Right ventricle myocardium inferior (tissue), 1 donor: Measurements from ENCODE around the gene KCTD2. TPM values are rescaled to one million over a fixed set of nuclear protein-coding genes. Genes with fewer than 3 reads are reported as not detected.
"Not testable (repeated sequence)": the region's sequence is repeated elsewhere in the genome, so short reads cannot be mapped to it uniquely, and the experiment has no call there.

ENCODE experiments used
- ATAC-seq: fragments of 200-7000 bp; cut with Tn5 transposase; one replicate; pipeline ENCODE4 v1.9.1; 2020; ENCODE audit warnings: mild to moderate bottlenecking, moderate library complexity
- DNase-seq: peaks from one replicate; pipeline ENCODE4 v3.0.0; 2021; ENCODE audit errors: missing footprints
- intact Hi-C: fragments of 100-400 bp; cut with DNase I; formaldehyde crosslinking; loops from one replicate; pipeline ENCODE4 v1.11.0; 2022
- total RNA-seq: library from RNA; stranded (reverse); fragmentation: NEBNext Ultra II Directional; extraction: Animal tissue kit (Norgen Biotek cat#: 25700); gene quantifications from one replicate; pipeline ENCODE4 v1.2.1, GENCODE V29; 2021
- donor health status: DM: no; HTN: yes; CAD: no; lungs with severe emphysema.

The KCTD2 gene
- total RNA-seq, 1 donor from 2014 or later, result 26.7 TPM

DNA sequence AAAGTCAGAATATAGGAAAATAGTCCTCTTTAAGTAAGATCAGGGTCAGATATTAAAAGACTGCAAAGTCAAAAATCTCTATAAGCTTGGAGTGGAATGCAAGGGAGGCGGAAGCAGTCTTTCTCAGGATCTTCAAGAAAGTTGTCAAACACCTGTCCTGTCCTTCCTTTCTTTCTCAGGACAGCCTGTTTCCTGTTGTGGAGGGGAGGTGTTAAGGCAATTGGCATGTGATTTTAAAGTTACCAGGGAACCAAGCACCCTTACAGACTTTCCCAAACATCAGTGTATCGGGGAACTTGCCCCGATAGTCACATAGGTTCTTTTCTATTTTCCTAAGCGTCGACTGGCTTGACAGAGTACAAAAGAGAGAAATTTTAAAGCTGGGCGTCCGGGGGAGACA, 2.3 kb upstream of the KCTD2 start:
- intact Hi-C loops, result loop anchor here (5.0 to 10.0 kb wide), 2 partner anchors 57 to 160 kb away; partner anchors contain the start of genes CDR2L and NUP85
- ATAC-seq, result no peak
- DNase-seq, result no peak

DNA sequence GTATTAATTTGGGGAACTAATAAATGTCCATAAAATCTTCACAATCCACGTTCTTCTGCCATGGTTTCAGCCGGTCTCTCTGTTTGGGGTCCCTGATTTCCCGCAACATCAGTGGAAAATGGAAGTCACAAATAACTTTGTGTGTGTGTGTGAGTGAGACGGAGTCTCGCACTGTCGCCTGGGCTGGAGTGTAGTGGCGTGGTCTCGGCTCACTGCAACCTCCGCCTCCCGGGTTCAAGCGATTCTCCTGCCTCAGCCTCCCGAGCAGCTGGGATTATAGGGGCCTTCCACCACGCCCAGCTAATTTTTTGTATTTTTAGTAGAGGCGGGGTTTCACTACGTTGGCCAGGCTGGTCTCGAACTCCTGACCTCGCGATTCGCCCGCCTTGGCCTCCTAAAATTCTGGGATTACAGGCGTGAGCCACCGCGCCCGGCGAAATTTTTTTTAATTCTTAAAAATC, 1.0 kb upstream of the KCTD2 start:
- intact Hi-C loops, result loop anchor here (5.0 to 10.0 kb wide), 2 partner anchors 59 to 159 kb away; partner anchors contain the start of genes CDR2L and NUP85
- not testable (repeated sequence) for DNase-seq, ATAC-seq

DNA sequence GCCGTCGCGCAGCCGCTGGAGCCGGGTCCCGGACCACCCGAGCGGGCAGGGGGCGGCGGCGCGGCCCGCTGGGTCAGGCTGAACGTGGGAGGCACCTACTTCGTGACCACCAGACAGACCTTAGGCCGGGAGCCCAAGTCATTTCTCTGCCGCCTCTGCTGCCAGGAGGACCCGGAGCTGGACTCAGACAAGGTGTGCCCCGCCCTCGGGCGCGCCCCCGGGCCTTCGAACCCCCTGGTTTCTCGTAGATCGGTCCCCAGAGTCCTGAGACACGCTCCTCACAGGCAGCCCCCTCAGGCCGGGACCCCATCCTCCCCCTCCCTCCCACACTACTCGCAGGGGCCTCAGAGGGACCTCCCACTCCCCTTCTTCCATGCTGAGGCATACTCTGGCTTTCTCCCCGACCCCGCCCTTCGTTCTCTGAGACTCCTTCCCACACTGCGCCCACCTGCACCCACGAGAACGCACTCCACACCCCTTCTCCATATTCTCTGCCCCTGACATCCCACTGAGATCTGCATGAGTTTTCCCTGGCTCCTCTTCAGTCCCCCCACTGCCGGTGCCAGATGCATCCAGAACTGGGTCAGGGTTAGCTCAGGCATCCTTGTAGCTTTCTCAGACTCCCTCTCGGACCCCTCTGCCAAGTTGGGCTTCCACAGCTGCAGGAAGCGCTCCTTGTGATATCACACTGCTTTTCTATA, 523 bp downstream of the KCTD2 start:
- intact Hi-C loops, result loop anchor here (5.0 to 10.0 kb wide), 2 partner anchors 60 to 157 kb away; partner anchors contain the start of genes CDR2L and NUP85
- no peak for ATAC-seq
- no peak for DNase-seq

DNA sequence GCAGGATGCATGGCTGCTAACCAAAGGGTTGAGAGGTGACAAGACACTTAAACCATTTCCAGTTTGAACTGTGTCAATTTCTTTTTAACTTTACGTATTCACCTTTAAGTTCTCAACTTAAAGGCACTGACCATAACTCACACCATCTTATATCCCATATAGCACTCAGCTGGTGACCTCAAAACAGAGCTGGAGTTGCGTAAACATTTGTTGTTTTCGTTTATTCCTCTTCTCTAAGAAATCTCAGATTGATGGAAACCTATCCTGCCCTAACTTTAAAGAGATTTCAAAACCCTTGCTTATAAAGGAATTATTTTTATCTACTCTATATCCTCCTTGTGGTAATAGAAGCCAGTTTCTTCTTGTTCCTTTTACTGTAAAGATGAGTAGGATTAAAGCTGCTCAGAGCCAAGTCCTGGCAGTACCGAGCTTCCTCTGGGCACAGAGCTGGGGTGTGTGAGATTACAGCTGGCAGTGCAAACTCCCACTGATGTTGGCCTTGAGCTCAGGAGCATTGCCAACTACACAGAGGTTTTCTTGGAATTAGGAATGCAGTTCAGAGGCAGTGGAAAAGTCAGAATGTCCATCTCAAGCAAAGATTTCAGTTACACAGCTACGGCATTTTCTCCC, 1.3 kb downstream of the KCTD2 start:
- intact Hi-C loops, result loop anchor here (5.0 to 10.0 kb wide), 2 partner anchors 61 to 156 kb away; partner anchors contain the start of genes CDR2L and NUP85
- DNase-seq (no peak), ATAC-seq (no peak)

DNA sequence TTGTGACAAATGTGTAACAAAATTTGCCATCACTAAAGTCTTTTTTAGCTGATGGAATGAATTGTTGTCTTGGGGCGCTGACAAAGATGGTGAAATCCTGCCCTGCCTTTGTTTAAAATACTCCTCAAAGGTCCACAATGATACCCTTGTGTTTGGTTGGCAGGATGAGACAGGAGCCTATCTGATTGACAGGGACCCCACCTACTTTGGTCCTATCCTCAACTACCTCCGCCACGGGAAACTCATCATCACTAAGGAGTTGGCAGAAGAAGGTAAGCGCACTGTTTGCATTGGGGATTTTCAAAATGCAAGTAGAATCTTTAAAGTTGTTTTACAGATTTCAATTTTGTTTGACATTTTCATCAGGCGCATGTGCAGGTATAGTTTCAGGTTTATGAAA, 2.0 kb downstream of the KCTD2 start:
- DNase-seq, result no peak
- no peak for ATAC-seq
- intact Hi-C loops, result loop anchor here (5.0 to 10.0 kb wide), 2 partner anchors 62 to 156 kb away; partner anchors contain the start of genes CDR2L and NUP85

DNA sequence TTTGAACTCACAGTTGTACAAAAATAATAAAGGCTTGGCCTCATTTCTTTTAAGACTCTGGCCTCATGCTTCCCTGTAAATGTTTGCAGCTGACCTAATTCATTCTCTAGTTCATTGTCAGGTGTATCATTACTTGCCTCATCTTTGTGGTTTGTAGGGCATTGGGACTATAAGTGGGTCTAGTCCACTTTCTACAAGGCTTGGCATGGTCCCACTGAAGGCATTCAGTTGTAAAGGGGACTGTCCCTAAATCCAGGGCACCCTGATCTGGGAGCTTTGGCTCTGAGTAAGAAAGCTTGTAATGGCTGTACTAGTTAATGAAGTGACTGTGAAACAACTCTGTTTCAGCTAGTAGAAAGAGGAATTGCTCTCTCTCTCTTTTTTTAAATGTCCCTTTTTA, 2.7 kb downstream of the KCTD2 start:
- DNase-seq (no peak), ATAC-seq (no peak)
- intact Hi-C loops, result loop anchor here (5.0 to 10.0 kb wide), 2 partner anchors 62 to 155 kb away; partner anchors contain the start of genes CDR2L and NUP85

DNA sequence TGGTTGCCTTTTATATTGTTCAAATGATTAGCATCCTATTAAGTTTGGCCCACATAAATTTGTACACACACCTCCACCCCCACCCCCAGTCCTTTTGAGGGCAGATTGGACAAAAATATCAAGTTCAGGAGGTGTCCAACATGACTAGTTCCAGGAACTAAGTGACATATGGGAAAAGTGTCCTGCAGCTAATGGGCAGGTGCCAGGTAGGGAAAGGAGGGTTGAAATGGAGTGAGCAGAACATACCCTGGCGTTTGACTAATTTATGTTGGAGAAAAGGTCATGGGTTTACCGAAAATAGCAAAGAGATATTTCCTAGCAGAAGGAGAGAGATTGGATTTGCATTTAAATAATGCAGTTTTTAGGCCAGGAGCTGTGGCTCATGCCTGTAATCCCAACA, 4.9 kb downstream of the KCTD2 start:
- DNase-seq (no peak), ATAC-seq (no peak)
- intact Hi-C loops, result no loop called here

DNA sequence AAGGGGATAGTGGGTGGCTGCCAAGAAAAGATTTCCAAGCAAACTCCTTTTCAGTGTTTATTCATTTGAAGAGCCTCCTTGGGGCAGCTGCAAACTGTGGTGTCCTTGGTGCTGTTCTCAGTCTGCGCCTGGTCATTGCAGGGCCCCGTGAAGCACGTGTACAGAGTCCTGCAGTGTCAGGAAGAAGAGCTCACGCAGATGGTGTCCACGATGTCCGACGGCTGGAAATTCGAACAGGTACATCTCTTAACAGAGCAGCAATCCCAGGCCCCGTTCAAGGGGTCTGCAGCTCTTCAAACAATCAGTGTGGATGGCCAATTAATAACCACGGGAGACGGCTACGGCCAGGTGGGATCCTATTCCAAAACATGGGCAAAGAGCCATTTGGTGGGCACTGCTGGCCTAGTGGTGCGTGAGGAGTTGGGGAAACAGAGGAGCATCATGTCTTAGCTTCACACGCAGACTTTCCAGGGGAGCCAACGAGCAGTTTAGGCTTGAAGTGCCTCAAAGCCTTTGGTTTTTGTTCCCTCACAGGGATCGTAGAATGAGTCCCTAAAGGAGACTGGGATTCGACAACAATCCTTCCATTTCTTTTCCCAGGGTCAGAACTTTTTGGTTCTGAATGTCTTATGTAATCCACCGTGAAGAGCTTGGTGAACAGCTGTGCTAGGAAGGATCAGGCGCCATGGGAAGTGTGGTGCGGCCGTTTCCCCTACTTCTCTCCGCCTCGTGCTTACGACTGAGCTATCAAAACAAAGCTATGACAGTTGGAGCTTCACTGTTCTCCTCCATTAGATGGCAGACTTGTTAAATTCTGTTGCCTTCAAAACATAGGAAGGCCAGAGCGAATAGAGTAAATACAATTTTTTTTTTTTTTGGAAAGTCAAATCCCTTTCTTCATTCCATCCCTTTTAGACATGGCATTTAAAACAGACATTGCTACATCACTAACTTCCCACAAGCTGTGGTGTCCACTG, 12.6 kb downstream of the KCTD2 start:
- intact Hi-C loops, result no loop called here
- DNase-seq (no peak), ATAC-seq (peak; percentile 83)

DNA sequence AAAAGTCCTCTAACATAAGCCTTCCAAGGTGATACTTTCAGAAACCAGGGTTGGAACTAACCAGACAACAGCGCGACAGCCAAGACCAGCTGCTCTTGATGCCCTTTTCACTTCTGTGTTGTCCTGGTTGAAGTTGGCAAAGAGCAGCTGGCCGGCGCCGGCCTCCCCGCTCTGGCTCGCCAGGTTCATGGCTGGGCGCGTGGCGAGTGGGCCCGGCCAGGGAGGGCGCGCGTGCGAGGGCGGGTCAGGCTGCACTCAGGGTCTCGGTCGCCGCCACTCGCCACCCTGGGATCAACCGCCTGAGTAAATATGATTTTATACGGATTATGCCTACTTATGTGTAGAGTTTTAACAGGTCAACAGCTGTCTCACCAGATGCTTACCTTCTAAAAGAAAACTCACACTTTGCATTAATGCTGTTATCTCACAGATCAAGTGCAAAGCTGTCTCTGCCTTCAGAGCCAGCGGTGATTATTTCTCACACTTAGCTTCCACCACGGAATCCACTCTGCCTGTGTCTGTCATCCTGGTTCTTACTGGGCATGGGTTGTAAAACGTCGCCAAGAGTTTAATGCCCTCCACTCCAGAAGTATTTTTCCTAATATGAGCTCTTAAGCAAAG, 13.5 kb downstream of the KCTD2 start:
- DNase-seq, result no peak
- peak; percentile 61 for ATAC-seq
- intact Hi-C loops, result no loop called here

DNA sequence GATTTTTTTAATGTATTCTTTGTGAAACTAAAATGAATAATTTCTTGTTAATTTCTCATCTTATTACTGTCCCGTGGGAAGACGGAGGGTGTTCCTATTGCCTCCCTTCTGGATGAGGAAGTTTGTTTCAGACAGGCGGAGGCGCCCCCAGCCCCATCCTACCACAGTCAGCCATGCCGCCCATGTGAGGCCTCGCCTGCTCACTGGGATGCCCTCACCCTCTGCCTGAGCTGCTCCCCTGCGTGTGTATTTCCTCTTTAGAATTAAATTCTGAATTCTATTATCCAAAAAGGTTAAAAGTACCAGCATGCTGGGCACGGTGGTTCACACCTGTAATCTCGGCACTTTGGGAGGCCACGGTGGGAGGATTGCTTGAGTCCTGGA, 14.0 kb downstream of the KCTD2 start:
- no peak for ATAC-seq
- intact Hi-C loops, result no loop called here
- no peak for DNase-seq

DNA sequence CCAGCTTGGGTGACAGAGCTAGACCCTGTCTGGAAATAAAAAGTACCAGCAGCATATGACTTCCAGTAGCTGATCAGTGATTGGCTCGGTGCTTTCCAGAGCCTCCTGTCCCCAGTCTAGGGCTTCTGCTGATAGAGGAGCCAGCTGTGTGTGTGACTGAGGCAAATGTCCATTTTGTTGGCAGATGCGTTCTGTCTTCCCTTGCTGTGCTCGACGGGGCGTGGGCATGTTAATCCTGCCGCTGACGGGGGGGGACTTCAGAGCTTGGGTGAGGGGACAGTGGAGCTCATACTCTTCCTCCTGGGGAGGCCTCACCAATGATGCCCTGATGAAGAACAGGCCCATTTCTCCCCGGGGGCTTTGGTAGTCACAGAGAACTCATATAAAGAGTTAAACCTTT, 14.6 kb downstream of the KCTD2 start:
- intact Hi-C loops, result no loop called here
- ATAC-seq (no peak), DNase-seq (no peak)

DNA sequence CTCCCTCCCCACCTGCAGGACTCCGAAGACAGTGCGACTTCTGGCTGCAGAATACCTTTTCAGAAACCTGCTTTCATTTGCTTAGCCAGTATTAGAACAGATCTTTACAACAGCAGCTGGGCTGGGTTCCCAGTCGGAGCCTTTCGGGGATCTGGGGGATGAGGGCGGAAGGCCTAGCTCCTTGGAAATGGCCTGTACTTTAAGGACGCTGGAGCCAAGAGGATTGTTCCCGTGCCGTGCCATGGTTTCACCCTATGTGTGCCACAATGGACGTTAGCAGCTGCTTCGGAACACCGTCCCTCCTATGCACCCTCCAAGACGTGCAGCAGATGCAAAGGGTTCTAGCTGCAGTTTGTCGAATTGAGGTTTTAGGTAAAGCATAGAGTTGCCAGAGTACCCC, 16.2 kb downstream of the KCTD2 start:
- ATAC-seq (no peak), DNase-seq (no peak)
- intact Hi-C loops, result no loop called here

DNA sequence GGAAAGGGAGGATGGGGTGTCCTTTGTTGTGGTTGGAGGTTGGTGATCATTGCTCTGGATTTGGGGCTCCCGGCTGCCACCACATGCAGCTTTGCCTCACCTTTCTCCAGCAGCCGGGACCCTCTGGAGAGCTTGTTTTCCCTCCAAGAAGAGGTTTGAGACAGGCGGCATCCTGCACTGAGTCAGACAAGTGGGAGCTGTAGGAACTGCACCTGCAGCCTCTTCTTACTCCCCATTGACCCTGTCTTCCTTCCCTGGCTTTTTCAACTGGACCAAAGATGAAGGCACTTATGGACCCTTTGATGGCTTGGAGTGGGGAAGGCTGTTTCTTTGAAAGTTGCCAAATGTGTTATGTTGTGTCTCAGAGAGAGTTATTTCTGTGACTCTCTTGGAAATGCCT, 16.6 kb downstream of the KCTD2 start:
- DNase-seq (no peak), ATAC-seq (no peak)
- intact Hi-C loops, result no loop called here

DNA sequence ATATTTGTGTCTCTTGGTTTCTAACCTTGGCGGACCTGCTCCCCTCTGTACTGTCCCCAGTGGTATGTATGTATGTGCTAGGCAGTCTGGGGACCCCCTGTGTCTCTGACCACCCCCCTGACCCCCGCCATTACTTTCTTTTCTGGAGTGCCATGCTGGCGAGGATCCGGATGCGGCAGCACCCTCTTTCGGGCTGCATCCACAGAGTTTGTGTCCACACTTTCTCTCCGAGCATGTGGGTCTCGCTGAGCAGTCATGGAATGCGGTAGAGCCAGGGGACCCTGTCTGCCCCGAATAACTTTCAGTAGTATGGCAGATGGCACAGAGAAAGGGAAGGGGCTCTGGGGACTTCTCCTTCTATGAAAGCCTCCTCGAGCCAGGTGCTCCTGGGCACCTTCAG, 17.0 kb downstream of the KCTD2 start:
- intact Hi-C loops, result no loop called here
- ATAC-seq (no peak), DNase-seq (no peak)

DNA sequence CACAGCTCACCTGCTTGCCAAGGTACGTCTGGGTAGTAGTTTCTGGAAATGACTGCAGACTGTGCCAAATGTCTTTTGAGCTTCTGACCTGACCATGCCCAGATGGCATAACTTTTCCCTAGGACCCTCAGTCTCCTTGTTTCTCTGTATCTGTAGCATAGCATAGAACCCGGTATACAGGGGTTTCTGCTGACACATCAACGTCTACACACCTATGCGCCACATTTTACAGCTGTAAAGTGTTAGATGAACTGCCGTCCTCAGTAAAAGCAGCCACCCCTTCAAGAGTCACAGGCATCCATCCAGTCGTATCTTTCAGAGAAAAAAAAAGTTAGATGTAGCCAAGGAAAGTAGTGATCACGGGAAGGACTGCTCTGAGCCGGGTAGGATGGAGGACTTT, 17.4 kb downstream of the KCTD2 start:
- intact Hi-C loops, result no loop called here
- ATAC-seq, result no peak
- DNase-seq, result no peak

DNA sequence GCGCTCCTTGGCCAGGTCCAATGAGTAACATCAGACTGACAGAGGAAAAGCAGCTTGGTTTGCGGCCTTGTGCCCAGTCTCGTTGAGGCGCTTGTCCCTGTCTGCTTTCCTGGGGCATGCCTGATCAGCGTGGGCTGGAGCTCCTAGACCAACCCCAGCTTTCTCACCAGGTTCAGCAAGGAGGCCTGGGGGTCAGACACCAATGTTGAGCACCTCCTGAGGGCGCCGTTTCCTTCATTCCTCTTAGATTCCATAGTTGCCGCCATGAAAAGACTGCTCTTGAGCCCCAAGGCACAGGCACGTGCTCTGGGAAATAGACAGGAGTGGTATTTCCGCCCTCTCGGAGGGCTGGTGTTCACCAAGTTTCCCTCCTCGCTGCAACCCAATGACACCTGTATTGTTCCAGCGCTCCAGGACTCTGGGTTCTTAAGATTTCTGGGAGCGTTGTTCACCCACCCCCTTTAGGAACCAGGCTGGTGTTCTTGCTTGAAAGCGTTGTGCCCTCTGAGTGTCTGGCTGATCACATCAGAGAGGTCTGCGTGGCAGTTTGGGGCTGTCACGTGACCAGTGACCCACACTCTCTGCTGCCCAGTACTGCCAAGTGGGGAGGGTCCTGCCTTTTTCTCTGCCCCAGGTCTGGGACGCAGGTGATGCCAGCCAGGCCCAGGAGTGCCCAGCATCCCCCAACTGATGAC, 18.0 kb downstream of the KCTD2 start:
- intact Hi-C loops, result no loop called here
- ATAC-seq, result no peak
- no peak for DNase-seq

DNA sequence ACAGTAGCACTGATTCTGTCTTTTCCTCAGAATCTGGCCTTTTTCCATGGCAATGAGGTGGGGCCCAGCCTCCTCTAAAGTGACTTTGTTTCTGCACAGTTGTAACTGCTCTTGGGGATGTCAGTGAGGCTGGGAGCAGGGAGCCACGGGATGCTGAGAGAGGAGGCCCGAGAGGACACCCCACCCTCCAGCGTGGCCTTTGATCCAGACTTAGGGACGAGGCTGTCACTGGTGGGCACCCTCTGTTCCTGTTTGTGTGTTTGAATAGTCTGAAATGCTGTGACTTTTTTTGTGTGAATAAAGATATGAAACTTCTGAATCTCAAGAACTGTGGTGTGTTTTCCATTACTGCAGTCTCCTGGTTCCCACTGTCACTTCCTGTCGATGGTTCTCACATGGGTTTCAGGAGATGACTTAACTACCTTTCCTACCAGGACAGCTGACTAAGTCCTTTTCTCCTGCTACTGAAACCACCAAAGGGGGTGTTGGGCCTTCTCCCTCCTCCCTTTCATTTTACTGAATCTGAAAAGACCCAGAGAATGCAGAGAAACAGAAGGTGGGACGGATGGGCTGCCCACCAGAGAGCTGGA, 18.6 kb downstream of the KCTD2 start:
- DNase-seq (no peak), ATAC-seq (no peak)
- intact Hi-C loops, result no loop called here

DNA sequence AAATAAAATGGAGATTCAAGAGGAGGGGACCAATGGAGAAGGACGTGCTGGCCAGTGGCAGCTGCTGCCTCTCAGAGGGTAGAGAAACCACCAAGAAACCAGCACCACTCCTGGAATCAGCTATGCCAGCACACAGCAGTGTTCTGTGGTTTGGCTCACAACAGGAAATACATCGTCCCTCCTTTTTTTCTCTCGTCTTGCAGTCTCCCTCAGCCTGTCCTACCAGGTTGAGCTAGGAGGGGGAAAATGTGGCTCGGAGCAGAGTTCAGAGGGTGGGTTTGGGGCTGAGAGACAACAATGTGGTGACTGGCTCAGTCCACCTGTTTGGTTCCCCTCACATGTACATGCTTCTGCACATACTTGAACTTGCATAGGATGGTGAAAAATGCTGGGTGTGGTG, 20.8 kb downstream of the KCTD2 start:
- ATAC-seq, result no peak
- no peak for DNase-seq
- intact Hi-C loops, result no loop called here
